VCaP (cell line): ENCODE measurements around the gene PTPRCAP.

Source experiments
- H3K27ac ChIP-seq: fragments of 450-650 bp; 2 replicates; pipeline ENCODE4 v1.5.1; 2017
- CTCF ChIP-seq: fragments of 450-650 bp; conservative IDR thresholded peaks from 2 replicates; pipeline ENCODE4 v1.5.1; 2017; ENCODE audit warnings: mild to moderate bottlenecking, moderate library complexity

Gene PTPRCAP

GRCh38 chr11:67400251-67400941 lies 37.1 kb downstream of the PTPRCAP start:
- H3K27ac ChIP-seq = peak overlapping the region; percentile 99
- TF ChIP-seq CTCF = no peak

DNA sequence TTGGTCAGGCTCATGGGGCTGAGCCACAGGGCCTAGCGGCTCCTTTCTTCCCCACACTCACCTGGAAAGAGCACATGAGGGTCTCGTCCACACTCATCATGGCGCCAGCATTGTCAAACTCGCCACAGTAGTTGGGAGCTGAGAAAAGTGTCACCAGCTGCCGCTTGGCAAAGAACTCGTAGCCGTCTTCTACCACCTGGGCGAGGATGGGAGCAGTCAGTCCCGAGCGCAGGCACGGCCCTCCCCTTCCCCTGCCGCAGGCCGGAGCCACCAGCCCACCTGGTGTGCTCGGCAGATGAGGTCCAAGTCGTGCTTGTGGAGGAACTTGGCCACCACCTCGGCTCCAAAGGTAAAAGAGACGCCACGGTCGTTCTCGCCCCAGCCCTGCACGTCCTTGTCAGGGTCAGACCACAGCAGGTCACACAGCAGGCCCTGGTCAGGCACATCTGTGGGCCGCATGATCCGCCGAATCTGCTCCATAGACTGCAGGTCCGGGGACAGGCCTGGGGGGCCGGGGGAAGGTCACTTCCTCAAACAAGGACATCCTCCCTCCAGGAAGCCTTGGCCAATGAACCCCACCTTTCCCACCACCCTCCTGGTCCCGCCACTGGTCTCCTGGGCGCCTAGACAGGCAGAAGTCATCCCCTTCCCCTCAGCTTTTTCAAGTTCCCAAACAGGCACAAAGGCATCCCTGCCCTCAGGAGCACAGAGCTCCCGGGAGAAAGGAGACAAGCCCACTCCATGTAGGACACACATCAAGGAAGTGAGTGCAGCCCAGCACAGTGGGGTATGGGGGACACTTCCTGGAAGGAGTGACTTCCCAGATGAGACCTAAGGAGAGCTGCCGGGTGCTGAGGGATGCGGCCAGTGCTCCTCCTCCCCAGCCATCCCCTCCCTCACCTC lies 38.6 kb downstream of the PTPRCAP start:
- TF ChIP-seq CTCF = no peak

DNA sequence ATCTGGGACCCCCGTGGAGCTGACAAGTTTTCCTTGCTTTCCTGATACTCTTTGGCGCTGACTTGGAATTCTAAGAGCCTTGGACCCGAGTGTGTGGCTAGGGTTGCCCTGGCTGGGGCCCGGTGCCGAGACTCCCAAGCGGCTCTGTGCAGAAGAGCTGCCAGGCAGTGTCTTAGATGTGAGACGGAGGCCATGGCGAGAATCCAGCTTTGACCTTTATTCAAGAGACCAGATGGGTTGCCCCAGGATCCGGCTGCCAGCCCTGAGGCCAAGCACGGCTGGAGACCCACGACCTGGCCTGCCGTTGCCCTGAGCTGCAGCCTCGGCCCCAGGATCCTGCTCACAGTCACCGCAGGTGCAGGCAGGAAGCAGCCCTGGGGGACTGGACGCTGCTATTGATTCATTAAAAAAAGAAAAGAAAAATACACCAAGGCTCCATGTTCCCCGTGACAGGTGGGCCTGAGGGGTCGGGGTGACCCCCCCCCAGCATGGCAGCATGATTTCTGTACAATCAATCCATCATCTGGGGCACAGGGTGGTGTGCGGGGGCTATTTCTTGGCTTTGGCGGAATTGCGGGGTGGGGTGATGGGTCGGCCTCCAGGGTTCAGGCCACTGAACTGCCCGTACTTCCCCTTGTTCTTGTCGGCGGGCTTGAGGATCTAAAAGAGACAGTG lies 39.4 kb downstream of the PTPRCAP start:
- H3K27ac ChIP-seq = peak overlapping the region; percentile 17

More for the DNA sequence above, 38.6 kb downstream of the PTPRCAP start:
- peak overlapping the region; percentile 99 for H3K27ac ChIP-seq

DNA sequence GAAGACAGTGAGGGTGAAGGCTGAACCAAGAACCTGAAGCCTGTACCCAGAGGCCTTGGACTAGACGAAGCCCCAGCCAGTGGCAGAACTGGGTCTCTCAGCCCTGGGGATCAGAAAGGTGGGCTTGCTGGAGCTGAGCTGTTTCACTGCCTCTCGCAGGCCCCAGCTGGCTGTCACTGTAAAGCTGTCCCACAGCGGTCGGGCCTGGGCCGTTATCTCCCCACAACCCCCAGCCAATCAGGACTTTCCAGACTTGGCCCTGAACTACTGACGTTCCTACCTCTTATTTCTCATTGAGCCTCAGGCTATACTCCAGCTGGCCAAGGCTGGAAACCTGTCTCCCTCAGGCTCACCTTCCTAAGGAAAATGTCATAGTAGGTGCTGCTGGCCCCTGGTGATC lies 39.9 kb downstream of the PTPRCAP start:
- peak overlapping the region; percentile 17; the same call in 1 of the 2 replicates for H3K27ac ChIP-seq
- TF ChIP-seq CTCF = no peak

More for the DNA sequence above, 39.4 kb downstream of the PTPRCAP start:
- no peak for TF ChIP-seq CTCF

DNA sequence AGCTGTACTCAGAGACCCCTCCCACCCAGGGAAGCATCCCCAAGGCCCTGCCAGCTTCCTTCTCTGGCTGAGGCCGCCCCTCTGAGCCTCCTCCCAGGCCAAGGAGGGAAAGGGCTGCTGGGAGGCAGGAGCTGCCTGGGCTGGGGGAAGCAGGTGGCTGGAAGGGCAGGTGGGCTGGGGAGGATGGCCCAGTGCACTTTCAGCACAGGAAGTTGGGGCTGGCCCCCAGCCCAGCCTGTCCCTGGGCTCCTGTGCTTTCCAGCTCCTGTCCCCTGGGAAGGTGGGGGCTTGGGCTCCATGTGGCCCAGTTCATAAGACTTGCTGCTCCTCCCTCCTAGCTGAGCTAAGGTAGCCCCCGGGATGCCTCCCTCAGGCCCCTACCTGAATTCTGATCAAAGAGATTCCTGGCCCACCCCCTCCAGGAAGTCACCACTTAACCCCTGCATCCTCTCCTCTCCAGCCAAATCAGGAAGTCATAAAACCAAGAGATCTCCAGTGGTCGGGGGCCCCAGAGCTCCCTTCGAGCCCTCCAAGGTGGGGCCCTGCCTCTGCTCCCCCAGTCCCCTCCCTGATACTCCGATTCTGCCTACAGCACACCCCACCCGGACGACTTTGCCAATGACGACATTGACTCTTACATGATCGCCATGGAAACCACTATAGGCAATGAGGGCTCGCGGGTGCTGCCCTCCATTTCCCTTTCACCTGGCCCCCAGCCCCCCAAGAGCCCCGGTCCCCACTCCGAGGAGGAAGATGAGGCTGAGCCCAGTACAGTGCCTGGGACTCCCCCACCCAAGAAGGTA lies 40.7 kb downstream of the PTPRCAP start:
- TF ChIP-seq CTCF = no peak
- peak overlapping the region; percentile 17; the same call in 1 of the 2 replicates for H3K27ac ChIP-seq

DNA sequence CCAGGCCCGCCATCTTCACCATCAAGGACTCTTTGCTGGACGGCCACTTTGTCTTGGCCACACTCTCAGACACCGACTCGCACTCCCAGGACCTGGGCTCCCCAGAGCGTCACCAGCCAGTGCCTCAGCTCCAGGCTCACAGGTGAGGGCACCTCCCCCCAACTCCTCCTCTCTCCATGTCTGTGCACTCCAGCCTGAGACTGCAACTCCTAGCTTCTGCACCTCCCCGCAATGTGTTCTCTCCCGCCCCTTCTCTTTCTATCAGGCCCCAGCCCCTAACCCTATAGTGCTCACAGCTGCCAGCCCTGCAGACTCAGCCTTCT lies 41.3 kb downstream of the PTPRCAP start:
- H3K27ac ChIP-seq = peak overlapping the region; percentile 17; the same call in 1 of the 2 replicates

More for the DNA sequence above, 41.3 kb downstream of the PTPRCAP start:
- no peak for TF ChIP-seq CTCF
